GM12864 (cell line): ENCODE results near the gene MBD5.
"Not testable (repeated sequence)": the region's sequence is repeated elsewhere in the genome, so short reads cannot be mapped to it uniquely, and the experiment has no call there.

ENCODE experiments used
- DNase-seq: peaks from one replicate; pipeline ENCODE4 v3.0.0-alpha.2; 2011; ENCODE audit warnings: low read depth
- H3K4me3 ChIP-seq: 2 replicates; pipeline ENCODE4 v1.5.1; 2011; ENCODE audit warnings: mild to moderate bottlenecking, low read depth, low read length, control low read depth
- CTCF ChIP-seq: IDR thresholded peaks from 2 replicates; pipeline ENCODE4 v1.5.1; 2011; ENCODE audit warnings: low read depth, mild to moderate bottlenecking, moderate library complexity, low read length, control low read depth, inconsistent platforms; ENCODE audit errors: missing control alignments

MBD5 gene

DNA sequence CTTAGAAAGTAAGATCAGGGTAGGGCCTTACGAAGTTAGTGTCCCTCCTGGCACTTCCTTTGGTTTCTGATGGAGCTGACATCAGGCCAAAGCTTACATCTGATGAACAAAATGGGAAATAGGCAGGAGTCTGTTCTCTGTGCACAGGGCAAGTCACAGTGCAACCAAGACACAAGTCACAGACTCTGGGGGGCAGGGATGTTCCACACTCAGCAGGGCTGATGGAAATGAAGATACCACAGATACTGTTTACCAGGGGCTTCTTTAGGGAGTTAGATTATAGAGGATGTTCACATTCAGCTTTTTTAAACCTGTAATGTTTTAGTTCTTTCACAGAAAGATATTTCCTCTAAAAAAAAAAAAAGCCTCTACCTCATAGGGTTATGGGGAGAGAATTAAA lies 517.5 kb downstream of the MBD5 start:
- TF ChIP-seq CTCF: no peak
- H3K4me3 ChIP-seq: no peak overlapping the region
- no peak for DNase-seq

- H3K4me3 ChIP-seq: no peak overlapping the region
- no peak for TF ChIP-seq CTCF
- DNase-seq: no peak
Observed at GRCh38 chr2:148540022-148540421, 519.1 kb downstream of the MBD5 start.

- no peak for TF ChIP-seq CTCF
- DNase-seq: no peak
- no peak overlapping the region for H3K4me3 ChIP-seq
Observed at GRCh38 chr2:148541792-148542191, 520.9 kb downstream of the MBD5 start.

DNA sequence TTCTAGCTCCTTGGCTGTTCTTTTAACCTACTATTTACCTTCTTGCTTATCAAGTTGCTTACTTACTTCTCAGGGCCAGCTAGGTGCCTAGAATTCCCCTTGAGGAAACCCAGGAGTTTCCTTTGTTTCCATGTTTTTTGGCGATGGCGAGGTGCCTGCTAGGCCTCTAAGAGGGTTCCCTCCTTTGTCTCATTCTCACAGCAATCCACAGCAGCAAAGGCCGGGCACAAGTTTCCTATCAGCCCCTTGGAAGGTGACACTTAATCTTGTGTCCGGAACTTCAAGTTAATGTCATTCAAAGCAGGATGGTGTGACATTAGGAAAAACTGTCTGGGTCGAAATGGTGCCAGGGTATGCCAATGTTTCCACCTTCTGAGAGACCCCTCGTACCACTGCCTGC lies 521.7 kb downstream of the MBD5 start:
- no peak for TF ChIP-seq CTCF
- no peak overlapping the region for H3K4me3 ChIP-seq
- no peak for DNase-seq

GRCh38 chr2:148543088-148543540 lies 522.2 kb downstream of the MBD5 start:
- not testable (repeated sequence) for H3K4me3 ChIP-seq, DNase-seq

DNA sequence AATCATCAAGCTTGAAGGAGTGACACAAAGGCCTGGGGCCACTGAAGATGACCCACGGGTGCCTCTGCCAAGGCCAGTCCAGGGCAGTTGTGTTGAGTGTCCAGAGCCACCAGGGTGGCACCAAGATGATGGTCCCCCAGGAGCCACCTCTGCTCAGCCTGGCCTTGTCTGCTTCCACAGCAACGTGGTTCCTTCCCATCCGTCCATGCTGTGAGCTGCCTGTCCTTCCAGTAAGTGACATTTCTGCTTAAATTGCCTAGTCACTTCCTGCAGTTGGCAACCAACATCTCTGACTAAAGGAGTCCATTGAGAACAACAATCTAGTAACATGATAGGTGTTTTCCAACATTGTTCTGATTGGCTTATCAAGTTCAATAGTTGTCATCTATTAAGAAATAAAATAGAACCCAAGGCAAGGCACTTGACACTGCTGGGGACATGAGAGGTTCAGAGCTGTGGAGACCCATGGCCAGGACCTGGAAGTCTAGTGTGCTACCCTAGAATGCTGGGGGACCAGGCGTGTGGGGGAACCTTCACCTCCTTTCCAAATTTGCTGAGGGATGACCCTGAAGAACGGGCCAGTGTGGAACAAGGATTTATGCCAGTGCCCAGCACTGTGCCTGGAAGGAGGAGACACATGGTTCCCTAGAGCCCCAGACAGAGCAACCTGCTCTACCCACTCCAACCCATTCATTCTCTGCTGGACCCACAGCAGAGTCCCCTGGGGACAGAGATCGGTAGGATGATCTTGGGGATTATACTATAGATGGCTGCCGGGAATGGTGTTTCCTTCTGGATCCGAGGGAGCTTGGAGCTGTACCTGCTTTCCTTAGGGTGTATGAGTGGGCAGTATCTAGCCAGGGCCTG lies 524.7 kb downstream of the MBD5 start:
- TF ChIP-seq CTCF: no peak
- no peak for DNase-seq
- H3K4me3 ChIP-seq: no peak overlapping the region

DNA sequence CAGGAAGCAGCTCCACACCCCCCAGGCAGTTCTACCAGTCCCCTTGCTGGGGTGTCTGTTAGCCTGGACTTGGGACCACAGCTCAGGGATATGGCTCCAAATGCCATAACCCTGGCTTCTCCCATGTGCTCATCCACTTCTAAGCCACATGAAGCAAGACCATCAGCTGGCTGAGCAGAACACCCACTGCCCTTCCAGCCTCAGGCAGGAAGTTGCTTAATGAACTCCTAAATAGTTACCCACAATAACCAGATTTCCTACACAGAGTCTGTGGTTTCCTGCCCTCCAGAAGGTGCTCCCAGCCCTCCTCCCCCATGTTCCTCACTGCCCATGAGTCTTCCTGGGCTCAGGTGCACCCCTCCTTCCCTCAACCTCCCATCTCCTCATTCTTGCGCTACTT lies 525.4 kb downstream of the MBD5 start:
- DNase-seq: no peak
- TF ChIP-seq CTCF: no peak

More for the DNA sequence above, 525.4 kb downstream of the MBD5 start:
- no peak overlapping the region for H3K4me3 ChIP-seq
